ENCODE data around the gene CBX5. TPM values are rescaled to one million over a fixed set of nuclear protein-coding genes. Genes with fewer than 3 reads are reported as not detected.
"Not testable (repeated sequence)": the region's sequence is repeated elsewhere in the genome, so short reads cannot be mapped to it uniquely, and the experiment has no call there.

The CBX5 gene
- total RNA-seq: 10 to 100 TPM; 44.4 to 53.5 (median 49.7) TPM
- 10 to 100 TPM; 13.4 to 19.2 TPM for polyA plus RNA-seq
- long read RNA-seq, donor 1, full-length matches to known transcripts: 24 of 37 reads
- long read RNA-seq, donor 1, partial matches to known transcripts: 5 of 37 reads
- long read RNA-seq, donor 1, other reads (novel, unspliced or antisense): 8 of 37 reads
- long read RNA-seq, donor 2, full-length matches to known transcripts: 33 of 44 reads
- long read RNA-seq, donor 2, partial matches to known transcripts: 7 of 44 reads
- long read RNA-seq, donor 2, other reads (novel, unspliced or antisense): 4 of 44 reads
- long read RNA-seq, donor 3, full-length matches to known transcripts: 44 of 60 reads
- long read RNA-seq, donor 3, partial matches to known transcripts: 0 of 60 reads
- long read RNA-seq, donor 3, other reads (novel, unspliced or antisense): 16 of 60 reads

DNA sequence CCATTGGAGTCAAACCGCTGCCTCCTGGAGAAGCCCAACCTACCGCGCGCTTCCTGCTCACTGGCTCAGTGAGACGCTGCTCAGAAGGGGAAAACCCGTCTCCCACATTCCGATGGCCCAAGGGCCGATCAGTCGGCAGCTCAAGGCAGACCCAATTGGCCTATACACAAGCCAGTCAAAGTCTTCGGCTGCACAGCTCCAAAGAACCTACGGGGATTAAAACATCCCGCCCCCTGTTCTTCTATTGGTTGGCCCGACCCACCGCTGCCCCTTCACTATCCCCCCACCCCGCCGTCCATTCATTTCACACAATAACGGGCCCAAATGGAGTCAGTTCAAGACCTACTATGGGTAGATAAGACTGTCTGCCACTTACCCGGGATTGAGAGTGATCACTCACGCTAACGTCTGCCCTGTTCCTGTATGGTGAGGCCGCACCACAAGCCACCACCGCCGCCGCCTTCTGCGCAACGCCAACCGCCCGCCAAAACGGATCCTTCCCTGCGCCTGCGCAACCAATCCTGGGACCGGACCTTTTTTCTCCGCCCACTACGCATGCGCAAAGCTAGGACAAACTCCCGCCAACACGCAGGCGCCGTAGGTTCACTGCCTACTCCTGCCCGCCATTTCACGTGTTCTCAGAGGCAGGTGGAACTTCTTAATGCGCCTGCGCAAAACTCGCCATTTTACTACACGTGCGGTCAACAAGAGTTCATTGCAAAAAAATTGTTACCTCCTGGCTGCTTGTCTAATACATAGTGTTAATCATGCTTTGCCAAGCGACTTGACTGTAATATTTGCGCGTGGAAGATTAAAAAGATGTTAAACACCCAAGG, at the start of gene CBX5:
CBX5 (minus strand) TSS at position 491 of the 836 bp plus-strand sequence. CDS start 22,472 bp downstream, outside the sequence.
- WGBS, 2 donors: 0% methylated on average over 49 of the region's 49 CpGs
- H3K27me3 ChIP-seq: no peaks in the 10 kb centered on the region
- intact Hi-C loops (cut with DNase I): loop anchor here in 6 of 10 donors (1.0 to 10.0 kb wide), 8 partner anchors 19 to 87 kb away; partner anchors contain the start of genes COPZ1 (in 2 of the 6) and GPR84 (in 1 of the 6)
- TF ChIP-seq, protein P1, sequence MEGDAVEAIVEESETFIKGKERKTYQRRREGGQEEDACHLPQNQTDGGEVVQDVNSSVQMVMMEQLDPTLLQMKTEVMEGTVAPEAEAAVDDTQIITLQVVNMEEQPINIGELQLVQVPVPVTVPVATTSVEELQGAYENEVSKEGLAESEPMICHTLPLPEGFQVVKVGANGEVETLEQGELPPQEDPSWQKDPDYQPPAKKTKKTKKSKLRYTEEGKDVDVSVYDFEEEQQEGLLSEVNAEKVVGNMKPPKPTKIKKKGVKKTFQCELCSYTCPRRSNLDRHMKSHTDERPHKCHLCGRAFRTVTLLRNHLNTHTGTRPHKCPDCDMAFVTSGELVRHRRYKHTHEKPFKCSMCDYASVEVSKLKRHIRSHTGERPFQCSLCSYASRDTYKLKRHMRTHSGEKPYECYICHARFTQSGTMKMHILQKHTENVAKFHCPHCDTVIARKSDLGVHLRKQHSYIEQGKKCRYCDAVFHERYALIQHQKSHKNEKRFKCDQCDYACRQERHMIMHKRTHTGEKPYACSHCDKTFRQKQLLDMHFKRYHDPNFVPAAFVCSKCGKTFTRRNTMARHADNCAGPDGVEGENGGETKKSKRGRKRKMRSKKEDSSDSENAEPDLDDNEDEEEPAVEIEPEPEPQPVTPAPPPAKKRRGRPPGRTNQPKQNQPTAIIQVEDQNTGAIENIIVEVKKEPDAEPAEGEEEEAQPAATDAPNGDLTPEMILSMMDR (IDR thresholded peaks at IDR 0.05): no peak
- peak; percentile 87 to 94 (median 91) for ATAC-seq
- H3K9me3 ChIP-seq: no peaks in the 10 kb centered on the region
- H3K27ac ChIP-seq: peak within 1 kb of the TSS; percentile 84 to 95 (median 92)
- DNase-seq: peak; percentile 98 to 100
- peaks cover 0 to 36% (median 26%) of the 10 kb centered on the region in 9 donors for H3K36me3 ChIP-seq
- H3K4me3 ChIP-seq: peak within 1 kb of the TSS; percentile 50 to 88 (median 74)
- H3K4me1 ChIP-seq: peaks cover 12 to 62% (median 52%) of the 10 kb centered on the region in 9 donors

DNA sequence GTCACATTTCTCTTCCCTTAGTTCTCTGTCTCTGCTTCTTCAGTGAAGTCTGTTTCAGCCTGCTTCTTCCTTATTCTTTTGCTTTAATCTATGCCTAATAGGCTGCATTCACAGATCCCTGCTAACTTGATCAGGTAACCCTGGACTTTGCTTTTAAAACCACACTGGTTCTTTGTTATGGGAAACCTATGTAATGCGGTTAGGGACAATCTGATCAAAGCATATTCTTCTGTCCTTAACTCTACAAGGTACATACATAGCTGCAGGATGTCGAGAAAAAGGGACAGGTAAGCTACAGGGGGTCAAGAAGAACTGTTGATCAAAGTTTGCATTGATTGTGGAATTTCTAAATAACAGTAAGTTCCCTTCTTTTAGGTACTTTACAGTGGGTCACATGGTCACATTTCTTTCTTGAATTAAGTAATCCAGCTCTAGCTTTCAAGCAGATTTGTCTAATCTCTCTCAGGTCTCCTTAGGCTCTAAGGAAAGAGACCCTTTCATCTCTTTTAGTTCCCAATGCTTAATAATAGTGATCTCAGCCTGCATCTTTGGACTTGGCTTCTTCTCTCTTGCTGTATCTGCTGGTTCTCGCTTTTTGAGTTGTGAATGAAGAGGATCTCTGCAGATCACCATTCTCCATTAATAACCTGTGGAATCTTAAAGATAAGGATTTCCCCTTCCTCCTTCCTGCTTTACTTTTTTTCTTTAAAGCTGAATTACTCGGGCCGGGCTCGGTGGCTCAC, 48.8 kb upstream of the CBX5 start:
- ATAC-seq (no peak), DNase-seq (no peak)
- Histone ChIP-seq H3K4me3 (no peak overlapping the region), H3K4me1 (peaks cover 3 to 77% (median 55%) of the 10 kb centered on the region in 9 donors), H3K27ac (peak overlapping the region in 1 of 10 donors; percentile 11), H3K27me3 (no peaks in the 10 kb centered on the region), H3K9me3 (no peaks in the 10 kb centered on the region), H3K36me3 (peaks cover 0 to 28% (median 0%) of the 10 kb centered on the region in 9 donors)
- TF ChIP-seq, protein P1 (IDR thresholded peaks at IDR 0.05): no peak
- intact Hi-C loops (cut with DNase I): loop anchor here in 5 of 10 donors (5.0 to 10.0 kb wide), 5 partner anchors 34 to 114 kb away; partner anchors contain the start of gene GPR84 (in 1 of the 5)
- 82 to 83% methylated on average over 6 of the region's 6 CpGs for WGBS, 2 donors

DNA sequence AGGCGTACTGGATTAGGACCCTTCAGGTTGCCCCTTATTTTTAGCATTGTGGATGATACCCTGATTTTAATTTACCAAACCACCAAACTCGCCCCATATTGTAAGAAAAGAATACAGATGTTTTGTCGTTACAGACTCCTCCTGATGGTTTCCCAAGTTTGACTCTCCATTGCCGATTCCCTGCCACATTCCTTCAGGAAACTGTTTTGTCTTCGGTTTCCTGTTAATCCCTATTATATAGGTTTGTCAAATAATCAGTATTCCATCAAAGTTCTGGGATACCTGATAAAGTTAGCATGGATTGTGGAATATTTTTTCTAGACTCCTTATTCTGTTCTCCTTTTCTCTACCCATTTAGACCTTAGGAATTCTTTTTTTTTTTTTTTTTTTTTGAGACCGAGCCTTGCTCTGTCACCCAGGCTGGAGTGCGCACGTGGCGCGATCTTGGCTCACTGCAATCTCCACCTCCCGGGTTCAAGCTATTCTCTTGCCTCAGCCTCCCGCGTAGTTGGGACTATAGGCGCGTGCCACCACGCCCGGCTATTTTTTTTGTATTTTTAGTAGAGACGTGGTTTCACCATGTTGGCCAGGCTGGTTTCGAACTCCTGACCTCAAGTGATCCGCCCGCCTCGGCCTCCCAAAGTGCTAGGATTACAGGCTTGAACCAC, 45.7 kb upstream of the CBX5 start:
- H3K27ac ChIP-seq: peak overlapping the region; percentile 56 to 95 (median 83)
- peaks cover 0 to 18% (median 0%) of the 10 kb centered on the region in 9 donors for H3K36me3 ChIP-seq
- not testable (repeated sequence) for H3K27me3 ChIP-seq, ATAC-seq, H3K9me3 ChIP-seq, DNase-seq
- H3K4me3 ChIP-seq: peak overlapping the region; percentile 70 to 90 (median 81)
- 42 to 49% methylated on average over 22 of the region's 22 CpGs for WGBS, 2 donors
- intact Hi-C loops (cut with DNase I): loop anchor here in 5 of 10 donors (2.0 to 10.0 kb wide), 6 partner anchors 33 to 111 kb away; partner anchors contain the start of genes CBX5 (in 2 of the 5), HNRNPA1 (in 2 of the 5) and GPR84 (in 1 of the 5)
- peaks cover 3 to 56% (median 46%) of the 10 kb centered on the region in 9 donors for H3K4me1 ChIP-seq

All from heart right ventricle (tissue), 16 donors.